CD4-positive, alpha-beta T cell (primary cell): ENCODE data around the gene IMPDH2. TPM values are rescaled to one million over a fixed set of nuclear protein-coding genes. Genes with fewer than 3 reads are reported as not detected.

Experiments used
- ATAC-seq: fragments of 200-7000 bp; cut with Tn5 transposase; one replicate; pipeline ENCODE4 v1.10.0; 2022; ENCODE audit warnings: mild to moderate bottlenecking; ENCODE audit not compliant: poor library complexity
- CTCF ChIA-PET: fragments of 350-600 bp; sonication (Branson Sonifier 250); formaldehyde crosslinking; loops from one replicate; lab custom pipeline; 2021; ENCODE audit warnings: antibody characterized with exemption, inconsistent platforms; lab: Charles Lee
- POLR2A ChIA-PET: fragments of 350-600 bp; sonication (Branson Sonifier 250); formaldehyde crosslinking; loops from one replicate; lab custom pipeline; 2021; ENCODE audit warnings: antibody characterized with exemption, inconsistent platforms; lab: Charles Lee
- DNase-seq, 14 experiments: peaks; one replicate each; pipeline ENCODE4 v3.0.0-alpha.2; 2013 to 2020; ENCODE audit warnings: mixed read lengths in 2 of 14
- H3K27ac ChIP-seq, 2 donors: one replicate each; pipeline versions ENCODE4 v1.5.1 to v1.7.0; 2013; ENCODE audit warnings: low read length in 2 of 2, low read depth in 1 of 2, mild to moderate bottlenecking in 1 of 2
- H3K27me3 ChIP-seq, 2 experiments: 1 replicate in 1 of 2; 2 replicates in 1 of 2; pipeline versions ENCODE4 v1.6.1 to v1.7.0; 2013; ENCODE audit warnings: low read length in 2 of 2, control low read depth in 1 of 2, mild to moderate bottlenecking in 1 of 2, moderate library complexity in 1 of 2; ENCODE audit not compliant: insufficient read depth in 2 of 2, control insufficient read depth in 1 of 2
- H3K36me3 ChIP-seq: one replicate; pipeline ENCODE4 v1.6.1; 2013; ENCODE audit warnings: low read length, control low read depth; ENCODE audit not compliant: insufficient read depth
- H3K4me1 ChIP-seq: one replicate; pipeline ENCODE4 v1.6.1; 2013; ENCODE audit warnings: low read length, control low read depth; ENCODE audit not compliant: insufficient read depth
- H3K4me3 ChIP-seq: one replicate; pipeline ENCODE4 v1.5.1; 2013; ENCODE audit warnings: mild to moderate bottlenecking, low read length, moderate library complexity
- H3K9me3 ChIP-seq, 2 experiments: 1 replicate in 1 of 2; 2 replicates in 1 of 2; pipeline versions ENCODE4 v1.6.1 to v1.7.0; 2013; ENCODE audit warnings: low read length in 2 of 2, mild to moderate bottlenecking in 2 of 2, control low read depth in 1 of 2, moderate library complexity in 1 of 2; ENCODE audit not compliant: control insufficient read depth in 1 of 2, insufficient read depth in 1 of 2
- H3K27ac Mint-ChIP-seq: one replicate; pipeline ENCODE4 v1.8.0; 2020; ENCODE audit warnings: mixed read lengths
- H3K27me3 Mint-ChIP-seq: one replicate; pipeline ENCODE4 v1.8.0; 2021; ENCODE audit warnings: mixed read lengths
- H3K36me3 Mint-ChIP-seq: one replicate; pipeline ENCODE4 v1.8.0; 2021; ENCODE audit warnings: low read depth, mixed read lengths
- H3K4me1 Mint-ChIP-seq: one replicate; pipeline ENCODE4 v1.8.0; 2021; ENCODE audit warnings: low read depth, mixed read lengths
- H3K4me3 Mint-ChIP-seq: one replicate; pipeline ENCODE4 v1.8.0; 2020; ENCODE audit warnings: mild to moderate bottlenecking, mixed read lengths
- H3K9me3 Mint-ChIP-seq: one replicate; pipeline ENCODE4 v1.8.0; 2020; ENCODE audit warnings: mixed read lengths
- CTCF ChIP-seq: fragments of 200-600 bp; IDR thresholded peaks from one replicate; pipeline ENCODE4 v1.8.0; 2022; ENCODE audit warnings: antibody characterized with exemption, mild to moderate bottlenecking
- intact Hi-C, 2 experiments: fragments of 100-400 bp; cut with DNase I in 1 of 2; cut with micrococcal nuclease in 1 of 2; formaldehyde crosslinking; loops; one replicate each; pipeline versions ENCODE4 v1.15.1 to v1.9.0; 2023 to 2025; cut with DNase I, micrococcal nuclease
- total RNA-seq, 174 experiments: library from RNA in 2 of 174; stranded (reverse) in 2 of 174; gene quantifications; one replicate each; pipeline ENCODE4 v1.2.3 and lab custom pipeline; 2021 to 2026

IMPDH2 gene
- total RNA-seq, 2 experiments from 2014 or later: 133 to 135 TPM

GRCh38 chr3:48983096-48983495 is 46.1 kb downstream of the IMPDH2 start:
- TF ChIP-seq CTCF: no peak
- CTCF ChIA-PET: no interaction called here
- ATAC-seq (no peak), DNase-seq (no peak)
- intact Hi-C loops: loop anchor here in 1 of 2 experiments (10.0 kb wide), 2 partner anchors 292 to 462 kb away; partner anchors contain the start of gene C3orf62
- Histone ChIP-seq H3K4me3 (no peak overlapping the region), H3K27ac (no peak overlapping the region), H3K36me3 (peaks cover 71% of the 10 kb centered on the region), H3K27me3 (no peaks in the 10 kb centered on the region), H3K4me1 (peaks cover 6% of the 10 kb centered on the region), H3K9me3 (no peaks in the 10 kb centered on the region)
- Mint-ChIP-seq H3K27ac (no peak overlapping the region), H3K4me3 (no peak overlapping the region), H3K27me3 (no peaks in the 10 kb centered on the region), H3K36me3 (peaks cover 69% of the 10 kb centered on the region), H3K4me1 (peaks cover 6% of the 10 kb centered on the region), H3K9me3 (no peaks in the 10 kb centered on the region)
- POLR2A ChIA-PET: no interaction called here

GRCh38 chr3:48982686-48983085 is 46.5 kb downstream of the IMPDH2 start:
- Mint-ChIP-seq H3K27me3 (no peaks in the 10 kb centered on the region), H3K27ac (no peak overlapping the region), H3K4me3 (no peak overlapping the region), H3K36me3 (peaks cover 70% of the 10 kb centered on the region), H3K4me1 (peaks cover 2% of the 10 kb centered on the region), H3K9me3 (no peaks in the 10 kb centered on the region)
- H3K4me1 ChIP-seq: peaks cover 2% of the 10 kb centered on the region
- H3K27ac ChIP-seq: no peak overlapping the region
- POLR2A ChIA-PET: no interaction called here
- no peaks in the 10 kb centered on the region for H3K9me3 ChIP-seq
- H3K27me3 ChIP-seq: no peaks in the 10 kb centered on the region
- TF ChIP-seq CTCF: no peak
- no peak overlapping the region for H3K4me3 ChIP-seq
- DNase-seq: no peak
- no peak for ATAC-seq
- H3K36me3 ChIP-seq: peaks cover 75% of the 10 kb centered on the region
- intact Hi-C loops: loop anchor here in 1 of 2 experiments (10.0 kb wide), 2 partner anchors 292 to 462 kb away; partner anchors contain the start of gene C3orf62
- CTCF ChIA-PET: no interaction called here

GRCh38 chr3:48982016-48982415 is 47.2 kb downstream of the IMPDH2 start:
- Mint-ChIP-seq H3K36me3 (peaks cover 70% of the 10 kb centered on the region), H3K9me3 (no peaks in the 10 kb centered on the region), H3K4me3 (no peak overlapping the region), H3K27ac (no peak overlapping the region), H3K27me3 (no peaks in the 10 kb centered on the region), H3K4me1 (no peaks in the 10 kb centered on the region)
- DNase-seq (no peak), ATAC-seq (no peak)
- intact Hi-C loops: loop anchor here in 1 of 2 experiments (10.0 kb wide), 2 partner anchors 293 to 463 kb away; partner anchors contain the start of gene C3orf62
- no peaks in the 10 kb centered on the region for H3K27me3 ChIP-seq
- H3K36me3 ChIP-seq: peaks cover 82% of the 10 kb centered on the region
- H3K4me3 ChIP-seq: no peak overlapping the region
- ChIA-PET POLR2A (no interaction called here), CTCF (no interaction called here)
- H3K9me3 ChIP-seq: no peaks in the 10 kb centered on the region
- no peak for TF ChIP-seq CTCF
- no peaks in the 10 kb centered on the region for H3K4me1 ChIP-seq
- H3K27ac ChIP-seq: no peak overlapping the region
